ENCODE measurements around the gene EPN3.

- TF ChIP-seq CTCF (conservative IDR thresholded peaks at IDR 0.05) (no peak), EZH2 (IDR thresholded peaks at IDR 0.05; ENCODE audit: low read depth) (no peak)
These were observed 53.4 kb downstream of the EPN3 start for GRCh38 chr17:50585891-50586290.
